Erythroblast (primary cell): ENCODE results near the gene ANKRD49.

Source experiments
- GATA1 ChIP-seq: IDR thresholded peaks from 2 replicates; pipeline ENCODE4 v1.6.1; 2011; ENCODE audit warnings: low read depth, mild to moderate bottlenecking, control low read depth, low read length, moderate library complexity
- POLR2A ChIP-seq: IDR thresholded peaks from 2 replicates; pipeline ENCODE4 v1.6.1; 2011; ENCODE audit warnings: mild to moderate bottlenecking, low read length

DNA sequence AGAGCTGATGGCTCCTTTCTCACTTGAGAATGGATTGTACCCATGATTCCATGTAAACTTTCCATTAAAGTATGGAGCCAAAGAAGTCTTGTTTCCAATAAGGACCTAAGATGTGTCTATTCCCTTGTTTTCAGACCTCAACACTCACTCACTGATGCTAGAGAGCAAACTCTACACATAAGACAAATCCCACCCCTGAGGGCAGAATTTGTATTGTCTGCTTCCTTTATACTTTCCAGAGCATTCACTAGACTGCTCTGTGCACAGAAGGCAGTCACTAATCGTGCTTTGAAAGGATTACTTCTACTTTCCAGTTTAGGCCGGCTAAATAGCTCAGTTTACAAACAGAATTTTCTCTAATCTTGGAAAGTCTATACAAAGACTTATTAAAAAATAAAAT is 6.4 kb downstream of the ANKRD49 start:
- TF ChIP-seq POLR2A (no peak), GATA1 (no peak)
